A172 (cell line): ENCODE measurements around the gene RRAS. TPM values are rescaled to one million over a fixed set of nuclear protein-coding genes. Genes with fewer than 3 reads are reported as not detected.

Experiments used
- DNase-seq: peaks from one replicate; pipeline ENCODE4 v3.0.0-alpha.2; 2015; ENCODE audit warnings: low spot score
- total RNA-seq: library from RNA; depleted of rRNA; stranded (reverse); fragments of >200 nt; shearing (Covaris generic); gene quantifications from 2 replicates; pipeline ENCODE4 v1.2.3, GENCODE V29; 2014

Gene RRAS
- total RNA-seq, 1 experiment from 2014 or later = 32.0 TPM

DNA sequence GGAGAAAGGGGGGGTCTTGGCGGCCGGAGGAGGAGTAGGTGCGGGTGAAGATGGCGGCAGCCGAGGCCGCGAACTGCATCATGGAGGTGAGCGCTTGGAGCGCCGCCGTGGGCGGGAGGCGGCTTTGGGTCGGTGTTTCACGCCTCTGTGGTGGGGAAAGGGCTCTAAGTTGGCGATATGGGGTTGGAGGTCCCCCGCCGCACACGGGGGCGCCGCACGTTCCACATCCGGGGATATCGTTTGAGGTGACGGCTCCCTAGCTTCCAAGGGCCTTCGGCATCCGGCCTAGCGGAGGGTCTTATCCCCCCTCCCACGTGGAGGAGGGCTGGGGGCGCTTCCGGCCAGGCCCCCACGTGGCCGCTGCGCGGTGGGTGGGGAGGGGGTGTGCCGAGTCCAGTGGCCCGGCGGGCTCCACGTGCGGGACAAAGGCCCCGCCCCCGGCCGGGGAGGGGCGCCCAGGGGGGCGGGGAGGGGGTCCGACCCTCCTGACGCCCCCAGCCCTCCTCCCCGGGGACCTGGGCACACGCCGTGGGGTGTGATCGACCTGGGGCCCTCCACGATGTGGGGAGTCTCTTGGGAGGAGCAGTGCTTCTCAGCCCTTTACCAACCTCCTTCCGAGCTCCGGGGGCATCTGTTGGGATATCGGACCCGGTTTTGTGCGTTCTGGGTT, 37.4 kb upstream of the RRAS start, which contains the start of gene PRMT1:
Gene PRMT1 (plus strand): TSS at position 41 of the 670 bp plus-strand sequence. CDS start 10 bp downstream, at position 51.
- peak; percentile 19 for DNase-seq

- DNase-seq = peak; percentile 100
Measured at GRCh38 chr19:49676784-49677230, 36.9 kb upstream of the RRAS start.

DNA sequence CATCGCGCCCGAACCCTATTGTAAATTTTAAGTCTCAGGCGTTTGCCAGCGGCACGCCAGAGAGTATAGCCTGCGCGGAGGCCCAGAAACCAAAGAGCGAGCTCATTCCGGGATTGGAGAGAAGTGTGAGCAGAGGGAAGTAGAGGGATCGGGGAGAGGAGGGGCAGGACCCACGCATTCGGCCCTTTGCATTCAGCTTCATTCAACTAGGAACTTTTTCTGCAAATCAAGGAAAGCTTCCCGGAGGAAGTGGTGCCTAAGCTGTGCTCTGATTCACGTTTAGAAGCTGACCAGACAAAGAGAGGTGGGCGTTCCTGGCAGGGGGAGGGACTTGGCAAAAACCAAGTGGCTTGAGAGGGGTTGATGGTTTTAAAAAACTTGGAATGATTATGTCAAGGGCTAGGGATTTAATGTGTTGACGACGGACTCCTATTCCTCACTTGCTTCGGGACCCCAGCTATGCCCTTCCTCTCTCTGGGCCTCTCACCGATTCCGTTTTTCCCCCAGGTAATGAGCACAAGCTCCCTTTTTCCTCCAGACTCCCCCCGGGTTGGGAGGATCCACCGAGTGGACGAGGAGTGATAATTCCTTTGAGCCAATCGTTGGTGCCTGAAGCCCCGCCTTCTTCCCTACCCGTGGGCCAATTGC, 36.3 kb upstream of the RRAS start:
- peak; percentile 96 for DNase-seq

GRCh38 chr19:49672131-49672919, 32.4 kb upstream of the RRAS start:
- peak; percentile 59 for DNase-seq

- no peak for DNase-seq
Measured at GRCh38 chr19:49669516-49669915, 29.6 kb upstream of the RRAS start.

DNA sequence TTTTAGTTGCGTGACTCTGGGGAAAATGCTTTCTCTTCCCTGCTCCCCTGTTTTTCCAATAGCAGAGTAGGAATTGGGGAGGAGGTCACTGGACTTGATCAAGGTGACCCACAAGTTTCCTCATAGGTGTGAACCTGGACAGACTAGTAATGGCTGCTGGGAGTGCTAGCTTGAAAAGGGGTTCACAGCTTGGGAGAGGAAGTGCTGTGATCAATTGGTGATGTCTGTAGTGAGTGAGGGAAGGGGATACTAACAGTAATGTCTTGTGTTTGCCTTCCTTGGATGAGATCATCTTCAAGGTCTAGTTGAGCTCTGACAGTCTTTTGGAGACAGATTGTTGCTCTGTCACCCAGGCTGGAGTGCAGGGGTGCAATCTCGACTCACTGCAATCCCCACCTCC, 27.5 kb upstream of the RRAS start:
- DNase-seq = no peak

DNA sequence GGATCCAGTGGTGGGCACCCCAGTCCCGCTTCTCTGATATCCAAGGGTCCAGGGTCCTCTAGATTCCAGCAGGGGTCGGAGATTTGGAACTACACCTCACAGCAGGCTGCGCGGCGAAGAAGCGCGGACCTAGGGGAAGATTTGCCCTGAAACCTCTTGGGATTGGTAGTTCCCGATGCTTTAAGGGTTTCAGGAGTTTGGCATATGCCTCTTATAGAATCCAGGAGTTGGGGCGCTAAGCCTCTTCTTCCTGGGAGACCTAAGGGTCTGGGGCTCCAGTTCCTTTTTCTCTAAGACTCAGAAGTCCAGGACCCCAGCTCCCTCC, 26.1 kb upstream of the RRAS start:
- DNase-seq = no peak

- DNase-seq = peak; percentile 93
Measured at GRCh38 chr19:49665351-49666119, 25.6 kb upstream of the RRAS start, which contains the start of the genes BCL2L12 and IRF3. Gene BCL2L12, plus strand, starts transcription at chr19:49665933. Its CDS starts 760 bp downstream, at chr19:49666693. Gene IRF3, minus strand, starts transcription at chr19:49665857. Its CDS starts 1,019 bp downstream, at chr19:49664838.

DNA sequence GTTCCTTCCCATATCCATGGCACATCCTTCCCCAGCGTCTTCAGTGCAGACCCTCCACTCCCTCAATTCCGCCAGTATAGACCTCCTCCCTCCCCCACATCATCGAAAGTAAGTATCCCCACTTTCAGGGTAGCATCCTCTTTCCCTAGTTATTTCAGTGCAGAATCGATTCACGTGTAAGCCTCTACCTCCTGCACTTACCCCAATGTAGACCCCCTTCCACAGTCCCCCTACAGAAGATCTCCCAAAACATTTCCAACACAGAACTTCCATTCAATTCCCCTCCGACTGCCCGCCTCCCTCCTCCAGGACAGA, 25.1 kb upstream of the RRAS start:
- no peak for DNase-seq

GRCh38 chr19:49664171-49665035, 24.5 kb upstream of the RRAS start:
- DNase-seq = peak; percentile 74

DNA sequence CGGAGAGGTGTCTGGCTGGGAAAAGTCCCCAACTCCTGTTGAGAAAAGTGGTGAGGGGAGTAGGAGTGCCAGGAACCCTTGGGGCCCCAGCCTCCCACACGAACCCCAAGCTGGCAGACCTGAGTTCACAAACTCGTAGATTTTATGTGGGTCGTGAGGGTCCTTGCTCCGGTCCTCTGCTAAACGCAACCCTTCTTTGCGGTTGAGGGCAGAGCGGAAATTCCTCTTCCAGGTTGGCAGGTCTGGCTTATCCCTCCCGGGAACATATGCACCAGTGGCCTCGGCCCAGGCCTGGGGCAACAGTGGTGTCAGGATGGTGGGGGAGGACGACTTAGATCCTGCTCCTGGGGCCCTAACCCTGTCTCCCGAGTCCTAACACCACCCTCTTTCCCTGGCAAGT, 23.3 kb upstream of the RRAS start:
- DNase-seq = no peak

- DNase-seq = no peak
Measured at GRCh38 chr19:49662011-49662410, 22.1 kb upstream of the RRAS start.

DNA sequence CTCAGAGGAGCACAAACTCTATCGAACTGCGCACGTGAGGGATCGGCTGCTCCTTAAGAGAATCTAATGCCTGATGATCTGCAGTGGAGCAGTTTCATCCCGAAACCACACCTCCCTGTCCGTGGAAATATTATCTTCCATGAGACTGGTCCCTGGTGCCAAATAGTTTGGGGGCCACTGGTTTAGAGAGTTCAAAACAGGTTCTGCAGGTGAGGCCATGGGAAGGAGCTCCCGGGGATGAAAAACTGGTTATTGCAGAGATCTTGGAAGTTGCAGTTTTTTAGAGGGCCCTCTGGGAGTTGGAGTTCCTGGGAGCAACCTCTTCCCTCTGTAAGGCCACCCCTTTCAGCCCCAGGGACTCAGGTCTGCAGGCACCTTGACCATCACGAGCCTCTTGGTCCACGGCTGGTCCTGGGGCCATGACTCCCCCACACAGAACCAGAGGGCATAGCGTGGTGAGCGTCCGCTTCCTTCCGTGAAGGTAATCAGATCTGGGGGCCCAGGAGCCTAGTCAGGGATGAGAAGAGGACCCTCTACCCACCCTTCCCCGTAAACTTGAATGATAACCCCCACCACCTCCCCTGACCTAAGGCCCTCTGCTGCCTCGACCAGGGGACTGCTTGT, 20.5 kb upstream of the RRAS start:
- no peak for DNase-seq

- DNase-seq = no peak
Measured at GRCh38 chr19:49658566-49659442, 18.9 kb upstream of the RRAS start.

GRCh38 chr19:49658139-49658517, 18.2 kb upstream of the RRAS start:
- no peak for DNase-seq

- no peak for DNase-seq
Measured at GRCh38 chr19:49657493-49658138, 17.7 kb upstream of the RRAS start.

DNA sequence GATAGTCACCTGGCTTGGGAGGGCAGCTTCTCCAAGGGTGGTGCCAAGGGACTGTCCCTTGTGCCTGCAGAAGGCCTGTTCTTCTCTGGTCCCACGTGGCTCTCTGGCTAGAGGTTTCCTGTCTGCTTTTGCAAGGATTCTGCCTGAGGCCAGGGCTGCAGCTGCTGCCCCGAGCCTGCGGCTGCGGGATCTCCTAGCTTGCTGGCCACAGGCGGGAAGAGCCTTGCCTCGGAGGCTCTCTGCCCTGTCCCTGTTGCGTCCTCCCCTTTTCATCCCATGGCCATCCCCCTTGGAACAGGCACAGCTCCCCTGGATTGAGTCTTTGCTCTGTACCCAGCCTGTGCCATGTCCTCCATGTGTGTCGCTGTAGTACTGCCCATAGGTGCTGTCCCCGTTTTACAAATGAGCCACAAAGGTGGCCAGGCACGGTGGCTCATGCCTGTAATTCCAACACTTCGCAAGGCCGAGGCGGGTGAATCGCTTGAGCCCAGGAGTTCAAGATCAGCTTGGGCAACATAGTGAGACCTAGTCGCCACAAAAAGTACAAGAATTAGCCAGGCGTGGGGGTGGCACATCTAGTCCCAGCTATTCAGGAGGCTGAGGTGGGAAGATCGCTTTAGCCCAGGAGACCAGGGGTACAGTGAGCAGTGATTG, 16.6 kb upstream of the RRAS start:
- DNase-seq = no peak
